B cell (primary cell): Measurements from ENCODE around the gene INTS14. TPM values are rescaled to one million over a fixed set of nuclear protein-coding genes. Genes with fewer than 3 reads are reported as not detected.

Experiments
- ATAC-seq: fragments of 200-7000 bp; cut with Tn5 transposase; one replicate; pipeline ENCODE4 v1.10.0; 2021; ENCODE audit warnings: low read depth, mild to moderate bottlenecking, moderate number of reproducible peaks, moderate library complexity
- CTCF ChIA-PET: fragments of 350-600 bp; sonication (Branson Sonifier 250); formaldehyde crosslinking; loops from one replicate; lab custom pipeline; 2021; ENCODE audit warnings: antibody characterized with exemption, inconsistent platforms; lab: Charles Lee
- POLR2A ChIA-PET: fragments of 350-600 bp; sonication (Branson Sonifier 250); formaldehyde crosslinking; loops from one replicate; lab custom pipeline; 2021; ENCODE audit warnings: antibody characterized with exemption; lab: Charles Lee
- DNase-seq: peaks from one replicate; pipeline ENCODE4 v3.0.0; 2013
- H2AFZ ChIP-seq: 2 replicates; pipeline ENCODE4 v1.6.1; 2012; ENCODE audit warnings: mild to moderate bottlenecking, low read depth, low read length; ENCODE audit not compliant: insufficient read depth, poor library complexity, severe bottlenecking
- H3K27ac ChIP-seq, 2 donors: 1 replicate in 1 of 2; 2 replicates in 1 of 2; pipeline ENCODE4 v1.5.1; 2012 to 2013; ENCODE audit warnings: low read length in 2 of 2, mild to moderate bottlenecking in 2 of 2, moderate library complexity in 1 of 2
- H3K27me3 ChIP-seq, 4 experiments: fragments of 200-600 bp in 1 of 4; sonication (generic) in 1 of 4; replicated peaks in 1 of 4; 1 replicate in 2 of 4; 2 replicates in 2 of 4; pipeline versions ENCODE4 v1.6.1 to v1.7.0; 2013 to 2016; ENCODE audit warnings: low read length in 3 of 4, mild to moderate bottlenecking in 2 of 4, mixed read lengths in 1 of 4, moderate library complexity in 1 of 4; ENCODE audit not compliant: insufficient read depth in 4 of 4, control insufficient read depth in 3 of 4; ENCODE audit errors: control extremely low read depth in 1 of 4
- H3K36me3 ChIP-seq, 2 experiments: replicated peaks in 1 of 2; 1 replicate in 1 of 2; 2 replicates in 1 of 2; pipeline versions ENCODE4 v1.6.1 to v1.7.1; 2013; ENCODE audit warnings: low read length in 1 of 2; ENCODE audit not compliant: insufficient read depth in 2 of 2, control insufficient read depth in 1 of 2; ENCODE audit errors: control extremely low read depth in 1 of 2, extremely low read depth in 1 of 2
- H3K4me1 ChIP-seq, 2 donors: fragments of 200-600 bp in 1 of 2; sonication (generic) in 1 of 2; 1 replicate in 1 of 2; 2 replicates in 1 of 2; pipeline versions ENCODE4 v1.5.1 to v1.6.1; 2013 to 2017; ENCODE audit warnings: low read length in 2 of 2; ENCODE audit not compliant: control insufficient read depth in 2 of 2, insufficient read depth in 2 of 2
- H3K4me2 ChIP-seq: replicated peaks from 2 replicates; pipeline ENCODE3; 2012; ENCODE audit warnings: mild to moderate bottlenecking, low read depth, low read length; ENCODE audit not compliant: poor library complexity, severe bottlenecking
- H3K4me3 ChIP-seq, 5 experiments: fragments of 200-600 bp in 1 of 5; sonication (generic) in 1 of 5; 1 replicate in 3 of 5; 2 replicates in 2 of 5; pipeline versions ENCODE4 v1.5.1 to v1.7.0; 2011 to 2016; ENCODE audit warnings: low read length in 4 of 5, mild to moderate bottlenecking in 4 of 5, low read depth in 2 of 5, control low read depth in 1 of 5, moderate library complexity in 1 of 5; ENCODE audit not compliant: insufficient read depth in 1 of 5; ENCODE audit errors: control extremely low read depth in 1 of 5, extremely low read depth in 1 of 5
- H3K79me2 ChIP-seq: fragments of 200-600 bp; sonication (generic); one replicate; pipeline ENCODE4 v1.6.0; 2016; ENCODE audit warnings: low read length; ENCODE audit not compliant: control insufficient read depth, insufficient read depth
- H3K9ac ChIP-seq: fragments of 200-600 bp; sonication (generic); 2 replicates; pipeline ENCODE4 v1.6.1; 2017; ENCODE audit warnings: mild to moderate bottlenecking, low read length, moderate library complexity
- H3K9me3 ChIP-seq, 3 donors: one replicate each; pipeline versions ENCODE4 v1.6.1 to v1.7.1; 2013; ENCODE audit warnings: low read length in 2 of 3; ENCODE audit not compliant: control insufficient read depth in 2 of 3, insufficient read depth in 1 of 3; ENCODE audit errors: control extremely low read depth in 1 of 3
- H4K20me1 ChIP-seq: 2 replicates; pipeline ENCODE4 v1.6.0; 2012; ENCODE audit warnings: mild to moderate bottlenecking, low read length; ENCODE audit not compliant: insufficient read depth, control insufficient read depth, poor library complexity, severe bottlenecking
- H3K27ac Mint-ChIP-seq: one replicate; pipeline ENCODE4 v1.8.0; 2021; ENCODE audit warnings: mixed read lengths
- H3K27me3 Mint-ChIP-seq: one replicate; pipeline ENCODE4 v1.8.0; 2021; ENCODE audit warnings: mixed read lengths
- H3K4me1 Mint-ChIP-seq: one replicate; pipeline ENCODE4 v1.8.0; 2021; ENCODE audit warnings: mixed read lengths
- H3K4me3 Mint-ChIP-seq: one replicate; pipeline ENCODE4 v1.8.0; 2021; ENCODE audit warnings: mixed read lengths
- H3K9me3 Mint-ChIP-seq: one replicate; pipeline ENCODE4 v1.8.0; 2022; ENCODE audit warnings: mixed read lengths; ENCODE audit not compliant: insufficient read depth
- CTCF ChIP-seq: fragments of 200-600 bp; IDR thresholded peaks from one replicate; pipeline ENCODE4 v1.8.0; 2022; ENCODE audit warnings: antibody characterized with exemption, mild to moderate bottlenecking
- EZH2 ChIP-seq: IDR thresholded peaks from 2 replicates; pipeline ENCODE4 v1.6.1; 2012; ENCODE audit warnings: borderline replicate concordance, low read depth, mild to moderate bottlenecking, moderate library complexity, low read length; ENCODE audit not compliant: insufficient read depth, poor library complexity, severe bottlenecking
- WGBS: methylation state at CpG from one replicate; pipeline ENCODE4 v1.1.5; 2013; ENCODE audit warnings: missing lambda C conversion rate; ENCODE audit not compliant: insufficient coverage; 5-methylcytosine and 5-hydroxymethylcytosine counted together
- intact Hi-C: fragments of 100-400 bp; cut with micrococcal nuclease; formaldehyde crosslinking; loops from one replicate; pipeline ENCODE4 v1.10.0; 2022
- polyA minus RNA-seq: library from RNA; depleted of rRNA, polyadenylated mRNA; stranded (reverse); fragments of >200 nt; gene quantifications from 2 replicates; pipeline ENCODE4 v1.2.3, GENCODE V29; 2012
- polyA plus RNA-seq: library from polyadenylated mRNA; depleted of rRNA; stranded (reverse); fragments of >200 nt; gene quantifications from 2 replicates; pipeline ENCODE4 v1.2.3, GENCODE V29; 2012
- total RNA-seq, 2 donors: library from RNA; stranded (reverse); fragments of 120-200 nt in 1 of 2; gene quantifications; 1 replicate in 1 of 2; 2 replicates in 1 of 2; pipeline versions ENCODE4 v1.2.3 to v1.2.4, GENCODE V29; 2013 to 2022

INTS14 gene
- total RNA-seq (37.8 and 39.0 TPM in 2 replicates), polyA plus RNA-seq (19.3 and 25.0 TPM in 2 replicates), polyA minus RNA-seq (18.1 and 18.7 TPM in 2 replicates)
- total RNA-seq (2013) = 23.7 TPM

GRCh38 chr15:65610871-65611718 lies at the start of gene INTS14:
Gene INTS14, minus strand, starts transcription at chr15:65611131. Its CDS starts 3,751 bp downstream, at chr15:65607380.
- DNase-seq (peak; percentile 93), ATAC-seq (peak; percentile 97)
- peak; percentile 59 for TF ChIP-seq CTCF
- no peak for TF ChIP-seq EZH2
- H3K4me1 Mint-ChIP-seq = peaks cover 38% of the 10 kb centered on the region
- H3K27me3 Mint-ChIP-seq = no peaks in the 10 kb centered on the region
- CTCF ChIA-PET = interaction anchor here (0.6 to 2.6 kb wide), 9 partner anchors 13 to 677 kb away, joined by 3 to 9 read pairs (median 3); partner anchors contain the start of gene RAB11A
- Histone ChIP-seq H3K27me3 (no peaks in the 10 kb centered on the region), H4K20me1 (no peaks in the 10 kb centered on the region), H2AFZ (peak within 1 kb of the TSS; percentile 93), H3K27ac (peak within 1 kb of the TSS; percentile 78 to 95), H3K9me3 (no peaks in the 10 kb centered on the region), H3K79me2 (peaks cover 8% of the 10 kb centered on the region), H3K36me3 (no peaks in the 10 kb centered on the region), H3K4me3 (peak within 1 kb of the TSS; percentile 61 to 90 (median 85)), H3K9ac (peak within 1 kb of the TSS; percentile 89), H3K4me1 (peaks cover 17 to 21% of the 10 kb centered on the region in 2 donors), H3K4me2 (peak within 1 kb of the TSS; percentile 76)
- POLR2A ChIA-PET = interaction anchor here (0.5 to 1.2 kb wide), 3 partner anchors 81 to 274 kb away, joined by 3 to 7 read pairs (median 4); partner anchors contain the start of gene RAB11A
- H3K4me3 Mint-ChIP-seq = peak within 1 kb of the TSS; percentile 99
- H3K9me3 Mint-ChIP-seq = no peaks in the 10 kb centered on the region
- H3K27ac Mint-ChIP-seq = peak within 1 kb of the TSS; percentile 98
- intact Hi-C loops = loop anchor here (1.0 kb wide), 3 partner anchors 94 to 258 kb away; partner anchors contain the start of genes DPP8 and RAB11A
- under 1% methylated on average over 64 of the region's 64 CpGs for WGBS
